ENCODE data around the gene PRKG2.
"Not testable (repeated sequence)": the region's sequence is repeated elsewhere in the genome, so short reads cannot be mapped to it uniquely, and the experiment has no call there.

PRKG2 gene, protein sequence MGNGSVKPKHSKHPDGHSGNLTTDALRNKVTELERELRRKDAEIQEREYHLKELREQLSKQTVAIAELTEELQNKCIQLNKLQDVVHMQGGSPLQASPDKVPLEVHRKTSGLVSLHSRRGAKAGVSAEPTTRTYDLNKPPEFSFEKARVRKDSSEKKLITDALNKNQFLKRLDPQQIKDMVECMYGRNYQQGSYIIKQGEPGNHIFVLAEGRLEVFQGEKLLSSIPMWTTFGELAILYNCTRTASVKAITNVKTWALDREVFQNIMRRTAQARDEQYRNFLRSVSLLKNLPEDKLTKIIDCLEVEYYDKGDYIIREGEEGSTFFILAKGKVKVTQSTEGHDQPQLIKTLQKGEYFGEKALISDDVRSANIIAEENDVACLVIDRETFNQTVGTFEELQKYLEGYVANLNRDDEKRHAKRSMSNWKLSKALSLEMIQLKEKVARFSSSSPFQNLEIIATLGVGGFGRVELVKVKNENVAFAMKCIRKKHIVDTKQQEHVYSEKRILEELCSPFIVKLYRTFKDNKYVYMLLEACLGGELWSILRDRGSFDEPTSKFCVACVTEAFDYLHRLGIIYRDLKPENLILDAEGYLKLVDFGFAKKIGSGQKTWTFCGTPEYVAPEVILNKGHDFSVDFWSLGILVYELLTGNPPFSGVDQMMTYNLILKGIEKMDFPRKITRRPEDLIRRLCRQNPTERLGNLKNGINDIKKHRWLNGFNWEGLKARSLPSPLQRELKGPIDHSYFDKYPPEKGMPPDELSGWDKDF

GRCh38 chr4:81214881-81215868 lies at the start of gene PRKG2:
Gene PRKG2 (minus strand): TSS chr4:81215222. CDS start chr4:81205047, 10,175 bp downstream.
- no peak for DNase-seq (ENCODE audit: low spot score)

GRCh38 chr4:81260443-81261101 lies 45.5 kb upstream of the PRKG2 start:
- no peak for DNase-seq (ENCODE audit: low spot score)

GRCh38 chr4:81258841-81259550 lies 44.0 kb upstream of the PRKG2 start:
- DNase-seq (ENCODE audit: low spot score) = no peak

- DNase-seq (ENCODE audit: low spot score) = no peak
Measured at GRCh38 chr4:81257816-81258215, 42.8 kb upstream of the PRKG2 start.

GRCh38 chr4:81257021-81257420 lies 42.0 kb upstream of the PRKG2 start:
- no peak for DNase-seq (ENCODE audit: low spot score)

GRCh38 chr4:81256059-81256970 lies 41.3 kb upstream of the PRKG2 start:
- DNase-seq (ENCODE audit: low spot score) = no peak

GRCh38 chr4:81255524-81255923 lies 40.5 kb upstream of the PRKG2 start:
- DNase-seq (ENCODE audit: low spot score) = no peak

DNA sequence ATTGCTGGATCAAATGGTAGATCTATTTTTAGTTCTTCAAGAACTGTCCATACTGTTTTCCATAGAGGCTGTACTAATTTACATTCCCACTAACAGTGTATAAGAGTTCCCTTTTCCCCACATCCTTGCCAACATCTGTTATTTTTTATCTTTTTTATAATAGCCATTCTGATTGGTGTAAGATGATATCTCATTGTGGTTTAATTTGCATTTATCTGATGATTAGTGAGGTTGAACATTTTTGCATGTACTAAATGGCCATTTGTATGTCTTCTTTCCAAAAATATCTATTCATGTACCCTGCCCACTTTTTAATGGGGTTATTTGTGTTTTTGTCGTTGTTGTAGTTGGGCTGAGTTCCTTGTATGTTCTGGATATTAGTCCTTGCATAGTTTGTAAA lies 35.4 kb upstream of the PRKG2 start:
- DNase-seq (ENCODE audit: low spot score) = no peak

DNA sequence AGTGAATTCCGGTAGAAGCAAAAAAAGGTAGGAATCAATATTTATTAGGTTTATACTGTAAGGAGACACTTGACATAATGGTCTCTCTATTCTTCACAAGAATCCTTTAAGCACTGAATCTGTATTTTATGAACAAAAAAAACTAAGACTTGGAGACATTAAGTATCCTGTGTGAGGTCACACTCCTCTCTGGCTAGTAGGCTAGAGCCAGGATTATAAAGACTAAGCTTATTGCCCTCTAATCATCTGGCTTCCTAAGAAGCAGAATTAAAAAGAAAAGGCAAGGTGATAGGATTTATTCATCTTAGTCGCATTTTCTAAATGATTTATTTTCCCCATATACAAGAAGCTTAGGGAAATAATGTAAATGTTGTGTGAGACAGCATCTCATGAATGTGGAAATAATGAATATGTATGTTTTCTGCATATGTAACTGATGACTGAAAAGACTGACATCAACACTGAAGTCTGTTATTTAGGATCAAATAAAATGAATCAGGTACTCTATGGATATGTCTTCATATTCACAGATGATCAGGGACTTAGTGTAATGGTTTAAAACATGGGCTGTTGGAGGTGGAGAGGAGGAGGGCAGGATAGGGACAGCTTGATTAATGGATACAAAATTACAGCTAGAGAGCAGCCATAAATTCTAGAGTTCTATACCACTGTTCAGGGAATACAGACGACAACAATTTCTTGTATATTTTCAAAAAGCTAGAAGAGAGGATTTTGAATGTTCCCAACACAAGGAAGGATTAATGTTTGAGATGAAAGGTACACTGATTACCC lies 30.4 kb upstream of the PRKG2 start:
- DNase-seq (ENCODE audit: low spot score) = no peak

GRCh38 chr4:81237791-81238190 lies 22.8 kb upstream of the PRKG2 start:
- DNase-seq (ENCODE audit: low spot score) = no peak

DNA sequence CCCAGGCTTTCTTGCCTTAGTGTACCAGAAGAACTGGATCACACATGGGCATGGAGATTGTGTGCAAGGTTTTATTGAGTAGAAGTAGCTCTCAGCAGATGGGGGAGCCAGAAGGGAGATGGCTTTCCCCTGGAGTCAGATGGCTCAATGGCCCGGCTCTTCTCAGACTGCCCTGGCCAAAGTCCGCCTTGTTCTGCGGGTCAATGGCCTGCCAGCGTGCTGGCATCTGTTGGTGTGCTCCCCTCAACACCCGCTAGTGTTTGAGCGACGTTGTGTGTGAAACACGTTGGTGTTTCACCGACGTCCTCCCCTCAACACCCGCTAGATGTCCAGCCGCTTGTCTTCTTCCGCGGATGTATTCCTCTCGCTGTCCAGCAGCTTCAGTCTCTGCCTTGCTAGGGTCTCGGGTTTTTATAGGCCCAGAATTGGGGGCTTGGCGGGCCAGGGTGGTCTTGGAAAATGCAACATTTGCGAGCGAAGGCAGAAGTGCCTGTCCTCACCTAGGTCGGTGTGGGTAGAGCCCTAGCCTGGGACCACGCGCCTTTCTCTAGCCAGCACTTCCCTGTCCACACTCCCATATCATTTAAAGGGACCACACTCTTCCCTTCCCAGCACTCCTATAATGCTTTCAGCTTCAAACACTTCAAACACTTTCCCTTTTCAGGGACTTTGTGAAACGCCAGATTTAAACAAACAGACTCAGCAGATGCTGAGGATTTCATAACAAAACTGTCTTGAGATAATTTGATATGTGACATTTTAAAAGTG lies 21.1 kb upstream of the PRKG2 start:
- no peak for DNase-seq (ENCODE audit: low spot score)

DNA sequence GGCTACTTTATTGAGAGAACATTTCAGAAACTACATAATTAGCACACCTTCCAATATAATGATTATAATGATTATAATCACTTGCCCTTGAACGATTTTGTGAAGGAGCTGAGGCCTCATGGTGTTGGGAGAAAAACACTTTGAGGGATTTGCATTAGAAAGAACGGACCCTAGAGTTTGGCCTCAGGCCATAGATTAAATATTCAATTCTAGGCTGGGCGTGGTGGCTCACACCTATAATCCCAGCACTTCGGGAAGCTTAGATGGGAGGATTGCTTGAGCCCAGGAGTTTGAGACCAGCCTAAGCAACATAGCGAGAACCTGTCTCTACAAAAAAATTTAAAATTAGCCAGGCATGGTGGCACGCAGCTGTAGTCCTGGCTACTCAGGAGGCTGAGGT lies 12.9 kb upstream of the PRKG2 start:
- no peak for DNase-seq (ENCODE audit: low spot score)

DNA sequence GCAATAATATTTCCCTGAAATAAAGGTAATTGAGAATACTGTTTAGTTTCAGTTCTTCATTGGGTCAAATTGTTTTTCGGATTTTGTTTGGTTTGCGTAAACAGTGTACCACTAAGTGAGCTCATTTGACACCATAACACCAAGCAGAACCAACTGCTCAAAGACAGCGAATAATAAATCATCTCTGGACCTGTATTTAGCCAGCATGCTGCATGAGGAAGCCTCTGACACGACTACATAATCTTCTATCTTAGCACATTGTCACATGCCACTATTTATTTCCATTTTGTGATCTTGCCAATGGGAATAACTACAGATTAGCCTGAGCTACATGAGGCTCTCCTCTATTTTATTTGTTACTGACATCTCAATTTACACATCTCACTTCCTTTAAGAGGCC lies 12.1 kb upstream of the PRKG2 start:
- no peak for DNase-seq (ENCODE audit: low spot score)

GRCh38 chr4:81225252-81225651 lies 10.2 kb upstream of the PRKG2 start:
- no peak for DNase-seq (ENCODE audit: low spot score)

- not testable (repeated sequence) for DNase-seq (ENCODE audit: low spot score)
Measured at GRCh38 chr4:81222082-81222472, 7.1 kb upstream of the PRKG2 start.

GRCh38 chr4:81221303-81222081 lies 6.5 kb upstream of the PRKG2 start:
- DNase-seq (ENCODE audit: low spot score) = no peak

- DNase-seq (ENCODE audit: low spot score) = no peak
Measured at GRCh38 chr4:81220271-81220670, 5.2 kb upstream of the PRKG2 start.
